ACHN (cell line): ENCODE results near the gene ANKFY1.
"Not testable (repeated sequence)": the region's sequence is repeated elsewhere in the genome, so short reads cannot be mapped to it uniquely, and the experiment has no call there.

Experiments used
- DNase-seq: peaks from one replicate; pipeline ENCODE4 v3.0.0-alpha.2; 2015
- in situ Hi-C: cut with HindIII; loops from 2 replicates; pipeline ENCODE4 v1.10.0; 2017; ENCODE audit warnings: low sequenced_read_pairs, low pct_ligation_motif_present, low pct_unique_long_range_greater_than_20kb

ANKFY1 gene

GRCh38 chr17:4267402-4267801, 3.6 kb upstream of the ANKFY1 start:
- in situ Hi-C loops = no loop called here

GRCh38 chr17:4266550-4266949, 2.8 kb upstream of the ANKFY1 start:
- DNase-seq = no peak
- in situ Hi-C loops = no loop called here

More at GRCh38 chr17:4267402-4267801, 3.6 kb upstream of the ANKFY1 start:
- DNase-seq = no peak

DNA sequence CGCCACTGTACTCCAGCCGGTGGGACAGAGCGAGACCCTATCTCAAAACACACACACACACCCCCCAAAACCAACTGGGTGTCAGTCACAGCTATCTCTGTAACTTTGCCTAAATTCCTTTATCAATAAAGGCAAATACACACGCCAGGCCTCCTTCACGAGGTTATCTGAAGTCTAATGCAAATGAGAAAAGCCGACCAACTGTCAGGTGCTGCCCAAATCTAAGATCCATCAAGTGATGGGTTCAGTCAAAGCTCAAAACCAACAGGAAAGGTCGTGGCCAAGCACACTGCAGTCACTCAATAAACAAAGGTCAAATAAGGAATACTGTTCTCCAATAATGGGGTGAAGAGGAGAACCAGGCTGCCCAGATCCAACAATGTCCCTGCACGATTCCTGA, 1.1 kb downstream of the ANKFY1 start:
- DNase-seq = no peak
- in situ Hi-C loops = no loop called here

DNA sequence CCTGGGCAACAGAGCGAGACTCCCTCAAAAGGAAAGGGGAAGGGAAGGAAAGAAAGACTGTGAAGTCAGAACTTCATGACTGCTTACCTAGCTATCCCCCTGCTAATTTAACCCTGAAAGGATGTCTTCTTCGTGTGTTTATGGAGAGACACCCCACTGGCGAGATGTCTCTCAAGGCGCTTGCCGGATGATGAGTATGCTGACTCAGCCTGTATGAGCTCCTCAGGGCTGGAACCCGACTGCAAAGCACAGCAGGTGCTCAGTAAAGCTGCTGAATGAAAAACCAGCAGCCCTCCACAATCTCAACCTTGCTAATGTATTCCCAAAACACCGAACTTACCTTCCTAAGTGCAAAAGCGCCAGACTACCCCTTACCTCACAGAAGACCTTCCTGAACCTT, 2.3 kb downstream of the ANKFY1 start:
- in situ Hi-C loops = no loop called here
- no peak for DNase-seq

DNA sequence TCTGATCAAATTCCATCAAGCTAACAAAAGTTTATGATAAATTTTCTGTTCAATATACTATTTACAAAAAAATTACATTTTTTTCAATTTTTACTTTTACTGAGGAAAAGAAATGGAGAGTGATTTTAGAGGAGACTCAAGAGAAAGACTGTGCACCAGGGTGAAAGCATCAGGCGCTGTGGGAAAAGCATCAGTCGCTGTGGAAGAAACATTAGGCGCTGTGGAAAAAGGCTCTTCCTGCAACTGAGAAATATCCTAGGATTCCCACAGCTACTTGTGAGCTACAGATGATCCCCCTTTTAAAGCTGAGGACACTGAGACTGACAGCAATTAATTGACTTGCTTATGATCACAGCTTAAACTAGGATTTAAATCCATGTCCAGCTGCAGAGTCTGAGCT, 4.9 kb downstream of the ANKFY1 start:
- in situ Hi-C loops = no loop called here

GRCh38 chr17:4256952-4257351, 6.8 kb downstream of the ANKFY1 start:
- in situ Hi-C loops = no loop called here
- no peak for DNase-seq

More for the DNA sequence above, 4.9 kb downstream of the ANKFY1 start:
- DNase-seq = no peak

DNA sequence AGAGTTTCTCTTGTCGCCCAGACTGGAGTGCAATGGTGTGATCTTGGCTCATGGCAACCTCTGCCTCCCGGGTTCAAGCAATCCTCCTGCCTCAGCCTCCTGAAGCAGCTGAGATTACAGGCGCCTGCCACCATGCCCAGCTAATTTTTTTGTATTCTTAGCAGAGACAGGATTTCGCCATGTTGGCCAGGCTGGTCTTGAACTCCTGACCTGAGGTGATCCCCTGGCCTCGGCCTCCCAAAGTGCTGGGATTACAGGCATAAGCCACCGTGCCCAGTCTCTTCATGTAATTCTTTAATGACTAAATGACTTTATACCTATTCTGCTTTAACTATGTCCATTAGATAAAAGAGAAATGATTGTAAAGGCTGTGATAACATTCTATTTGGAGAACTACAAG, 8.5 kb downstream of the ANKFY1 start:
- DNase-seq, in situ Hi-C loops: not testable (repeated sequence)

DNA sequence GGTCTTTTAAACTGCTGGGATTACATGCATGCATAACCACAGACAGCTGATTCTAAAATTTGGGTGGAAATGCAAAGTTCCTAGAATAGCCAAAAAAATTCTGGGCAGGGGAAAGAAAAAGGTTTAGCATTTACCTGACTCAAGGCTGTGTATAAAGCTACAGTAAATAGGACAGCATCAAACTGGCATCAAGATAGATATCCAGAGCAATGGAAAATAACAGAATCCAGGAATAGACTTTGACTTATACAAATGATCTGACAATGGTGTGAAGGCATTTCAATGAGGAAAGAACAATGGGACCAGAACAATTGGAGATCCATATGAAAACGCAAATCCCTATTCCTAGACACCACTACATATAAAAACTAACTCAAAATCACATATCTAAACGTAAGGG, 12.9 kb downstream of the ANKFY1 start:
- in situ Hi-C loops = no loop called here

GRCh38 chr17:4249452-4250029, 14.2 kb downstream of the ANKFY1 start:
- peak; percentile 62 for DNase-seq

More for the DNA sequence above, 12.9 kb downstream of the ANKFY1 start:
- no peak for DNase-seq

DNA sequence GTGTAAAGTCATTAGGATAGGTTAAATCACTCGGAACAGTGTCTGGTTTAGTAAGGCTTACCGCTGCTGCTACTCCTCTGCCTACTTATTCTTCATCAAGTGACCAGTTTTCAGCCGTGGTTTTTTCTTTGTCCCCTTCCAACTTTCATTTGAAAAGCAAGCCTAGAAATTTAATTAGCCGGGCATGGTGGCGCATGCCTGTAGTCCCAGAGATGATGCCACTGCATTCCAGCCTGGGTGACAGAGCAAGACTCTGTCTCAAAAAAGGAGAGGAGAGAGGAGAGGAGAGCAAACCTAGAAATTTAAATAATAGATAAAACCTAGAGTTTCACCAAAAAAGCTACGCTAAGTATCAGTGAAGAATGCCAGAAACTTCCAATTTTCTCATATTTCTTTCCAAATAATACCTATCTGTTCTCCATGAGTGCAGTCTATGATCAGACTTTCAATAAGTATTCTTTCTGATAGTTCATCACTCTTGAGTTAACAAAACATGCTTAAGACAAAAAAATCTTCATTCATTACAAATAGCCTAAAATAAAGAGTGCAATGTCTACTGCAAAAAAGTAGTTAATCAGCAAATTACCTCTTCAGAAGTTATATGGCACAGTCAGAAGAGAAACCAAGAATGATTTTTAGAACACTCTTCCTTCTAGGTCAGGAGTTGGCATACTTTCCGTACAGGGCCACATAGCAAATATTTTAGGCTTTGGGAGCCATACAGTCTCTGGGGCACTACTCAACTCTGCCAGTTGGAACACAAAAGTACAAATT, 15.1 kb downstream of the ANKFY1 start:
- no peak for DNase-seq
- in situ Hi-C loops = no loop called here

More at GRCh38 chr17:4249452-4250029, 14.2 kb downstream of the ANKFY1 start:
- in situ Hi-C loops = no loop called here

DNA sequence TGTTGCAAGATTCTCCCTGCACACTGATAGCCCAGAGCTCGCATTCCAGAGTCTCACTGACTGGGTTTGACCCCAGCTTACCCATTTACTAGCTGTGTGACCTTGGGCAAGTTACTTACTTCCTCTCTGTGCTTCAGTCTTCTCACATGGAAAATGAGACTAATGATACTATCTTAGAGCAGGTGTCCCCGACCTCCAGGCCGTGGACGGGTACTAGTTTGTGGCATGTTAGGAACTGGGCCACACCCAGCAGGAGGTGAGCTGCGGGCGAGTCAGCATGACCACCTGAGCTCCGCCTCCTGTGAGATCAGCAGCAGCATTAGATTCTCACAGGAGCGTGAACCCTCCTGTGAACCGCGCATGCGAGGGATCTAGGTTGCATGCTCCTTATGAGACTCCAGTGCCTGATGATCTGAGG, 15.8 kb downstream of the ANKFY1 start:
- in situ Hi-C loops = no loop called here
- DNase-seq = peak; percentile 28

DNA sequence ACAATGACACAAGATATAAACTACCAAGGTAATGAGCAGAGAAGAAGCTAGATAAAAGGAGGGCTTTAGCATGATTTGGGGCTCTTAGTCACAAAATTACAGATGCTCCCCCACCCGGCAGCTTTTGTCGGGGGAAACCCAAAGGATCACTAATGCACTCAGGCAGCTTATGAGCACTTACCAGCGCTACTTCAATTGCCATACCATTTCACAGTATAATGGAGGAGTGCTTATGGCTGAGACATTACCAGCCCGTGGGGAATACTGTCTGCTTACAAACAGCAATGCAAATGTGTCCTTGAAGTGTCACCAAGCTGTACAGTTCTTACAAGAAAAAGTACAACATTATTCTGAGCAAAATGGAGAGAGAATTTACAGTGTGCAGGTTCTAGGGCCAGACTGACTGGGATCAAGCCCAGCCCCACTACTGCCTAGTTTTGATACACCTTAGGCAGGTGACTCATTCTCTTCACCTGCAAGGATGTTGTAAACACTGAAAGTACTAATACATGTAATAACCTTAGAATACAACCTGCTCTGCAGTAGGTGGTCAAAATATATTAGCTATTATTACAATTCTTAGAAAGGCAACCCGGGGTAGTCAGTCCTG, 16.3 kb downstream of the ANKFY1 start:
- in situ Hi-C loops = no loop called here
- no peak for DNase-seq

GRCh38 chr17:4246674-4247073, 17.1 kb downstream of the ANKFY1 start:
- in situ Hi-C loops = no loop called here
- DNase-seq = no peak

GRCh38 chr17:4241535-4241934, 22.2 kb downstream of the ANKFY1 start:
- DNase-seq = no peak
- in situ Hi-C loops = no loop called here

DNA sequence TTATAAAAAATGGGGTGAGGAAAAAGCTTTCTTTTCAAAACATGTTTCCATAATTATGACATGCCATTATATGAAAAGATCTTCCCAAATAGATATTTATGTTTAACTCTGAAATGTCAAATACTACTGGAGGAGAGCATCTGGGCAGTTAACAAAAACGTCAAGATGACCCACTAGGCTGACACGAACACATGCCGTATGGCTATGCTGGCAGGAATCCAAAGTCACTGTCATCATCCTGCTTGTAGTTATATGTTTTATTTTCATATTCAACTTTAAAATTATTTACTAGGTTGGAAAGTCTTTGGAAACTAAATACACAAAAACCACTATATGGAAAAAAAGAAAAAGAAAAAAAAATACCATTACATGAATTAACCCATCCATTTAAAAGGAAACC, 27.3 kb downstream of the ANKFY1 start:
- DNase-seq = no peak
- in situ Hi-C loops = no loop called here

- in situ Hi-C loops = no loop called here
- no peak for DNase-seq
Measured at GRCh38 chr17:4235372-4236279, 28.2 kb downstream of the ANKFY1 start.

DNA sequence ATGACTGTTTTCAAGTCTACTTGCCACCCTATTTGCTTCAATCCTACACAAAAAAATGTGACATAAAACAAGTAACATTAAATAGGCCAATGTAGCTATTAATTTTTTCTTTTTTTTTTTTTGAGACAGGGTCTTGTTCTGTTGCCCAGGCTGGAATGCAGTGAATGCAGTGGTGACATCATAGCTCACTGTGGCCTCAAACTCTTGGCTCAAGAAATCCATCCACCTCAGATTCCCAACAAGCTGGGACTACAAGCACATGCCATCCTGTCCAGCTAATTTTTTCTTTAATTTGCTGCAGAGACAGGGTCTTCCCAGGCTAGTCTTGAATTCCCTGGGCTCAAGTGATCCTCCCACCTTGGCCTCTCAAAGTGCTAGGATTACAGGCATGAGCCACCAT, 29.4 kb downstream of the ANKFY1 start:
- in situ Hi-C loops = no loop called here
- no peak for DNase-seq

DNA sequence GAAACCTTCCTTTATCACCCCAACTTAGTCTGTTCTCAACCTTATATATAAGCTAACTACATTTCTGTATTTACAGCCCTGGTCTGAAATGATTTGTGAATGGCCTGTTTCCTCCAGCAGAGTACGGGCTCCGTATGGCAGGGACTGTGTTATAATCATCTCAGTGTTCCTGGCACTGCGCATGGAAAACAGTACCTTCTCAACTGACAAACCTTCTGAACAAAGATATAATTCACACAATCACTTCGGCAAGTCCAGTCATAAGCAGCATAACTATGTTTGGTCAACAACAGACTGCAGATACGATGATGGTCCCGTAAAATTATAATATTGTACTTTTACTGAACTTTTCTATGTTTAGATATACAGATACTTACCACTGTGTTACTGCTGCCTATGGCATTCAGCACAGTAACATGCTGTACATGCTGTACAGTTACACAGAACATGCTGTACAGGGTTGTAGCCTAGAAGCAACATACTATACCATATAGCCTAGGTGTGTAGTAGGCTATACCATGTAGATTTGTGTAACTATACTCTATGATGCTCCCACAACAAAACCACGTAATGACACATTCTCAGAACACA, 30.0 kb downstream of the ANKFY1 start:
- in situ Hi-C loops = no loop called here
- DNase-seq = no peak
